ENCODE data around the gene OLFM2.

DNA sequence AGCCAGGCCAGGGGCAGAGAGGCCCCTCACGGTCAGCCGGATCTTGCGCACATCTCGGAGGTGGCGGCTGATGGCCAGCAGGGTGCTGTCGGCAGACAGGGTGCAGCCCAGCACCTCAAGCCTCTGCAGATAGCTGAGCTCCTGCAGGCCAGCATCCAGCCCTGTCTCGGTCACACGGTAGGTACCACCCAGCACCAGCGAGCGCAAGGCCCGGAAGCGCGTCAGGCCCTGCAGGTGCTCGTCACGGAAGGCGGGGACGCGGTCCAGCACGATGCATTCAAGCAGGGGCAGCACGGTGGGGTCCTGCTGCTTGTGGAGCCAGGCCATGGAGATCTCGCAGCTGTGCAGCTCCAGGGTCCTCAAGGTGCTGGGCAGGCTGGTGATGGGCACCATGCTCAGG lies 125.2 kb downstream of the OLFM2 start:
- no peak for TF ChIP-seq RAD21 (IDR thresholded peaks at IDR 0.05; ENCODE audit: low read depth)
- TF ChIP-seq, protein P1, sequence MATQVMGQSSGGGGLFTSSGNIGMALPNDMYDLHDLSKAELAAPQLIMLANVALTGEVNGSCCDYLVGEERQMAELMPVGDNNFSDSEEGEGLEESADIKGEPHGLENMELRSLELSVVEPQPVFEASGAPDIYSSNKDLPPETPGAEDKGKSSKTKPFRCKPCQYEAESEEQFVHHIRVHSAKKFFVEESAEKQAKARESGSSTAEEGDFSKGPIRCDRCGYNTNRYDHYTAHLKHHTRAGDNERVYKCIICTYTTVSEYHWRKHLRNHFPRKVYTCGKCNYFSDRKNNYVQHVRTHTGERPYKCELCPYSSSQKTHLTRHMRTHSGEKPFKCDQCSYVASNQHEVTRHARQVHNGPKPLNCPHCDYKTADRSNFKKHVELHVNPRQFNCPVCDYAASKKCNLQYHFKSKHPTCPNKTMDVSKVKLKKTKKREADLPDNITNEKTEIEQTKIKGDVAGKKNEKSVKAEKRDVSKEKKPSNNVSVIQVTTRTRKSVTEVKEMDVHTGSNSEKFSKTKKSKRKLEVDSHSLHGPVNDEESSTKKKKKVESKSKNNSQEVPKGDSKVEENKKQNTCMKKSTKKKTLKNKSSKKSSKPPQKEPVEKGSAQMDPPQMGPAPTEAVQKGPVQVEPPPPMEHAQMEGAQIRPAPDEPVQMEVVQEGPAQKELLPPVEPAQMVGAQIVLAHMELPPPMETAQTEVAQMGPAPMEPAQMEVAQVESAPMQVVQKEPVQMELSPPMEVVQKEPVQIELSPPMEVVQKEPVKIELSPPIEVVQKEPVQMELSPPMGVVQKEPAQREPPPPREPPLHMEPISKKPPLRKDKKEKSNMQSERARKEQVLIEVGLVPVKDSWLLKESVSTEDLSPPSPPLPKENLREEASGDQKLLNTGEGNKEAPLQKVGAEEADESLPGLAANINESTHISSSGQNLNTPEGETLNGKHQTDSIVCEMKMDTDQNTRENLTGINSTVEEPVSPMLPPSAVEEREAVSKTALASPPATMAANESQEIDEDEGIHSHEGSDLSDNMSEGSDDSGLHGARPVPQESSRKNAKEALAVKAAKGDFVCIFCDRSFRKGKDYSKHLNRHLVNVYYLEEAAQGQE (IDR thresholded peaks at IDR 0.05; ENCODE audit: low read depth) = no peak
- TF ChIP-seq EGR1 (IDR thresholded peaks at IDR 0.05) = no peak
- TF ChIP-seq FOXM1 (IDR thresholded peaks at IDR 0.05; ENCODE audit: borderline replicate concordance, low read depth) = no peak
- TF ChIP-seq EP300 (IDR thresholded peaks at IDR 0.05; ENCODE audit: borderline replicate concordance) = no peak
- TF ChIP-seq, protein P2, sequence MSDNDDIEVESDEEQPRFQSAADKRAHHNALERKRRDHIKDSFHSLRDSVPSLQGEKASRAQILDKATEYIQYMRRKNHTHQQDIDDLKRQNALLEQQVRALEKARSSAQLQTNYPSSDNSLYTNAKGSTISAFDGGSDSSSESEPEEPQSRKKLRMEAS (IDR thresholded peaks at IDR 0.05) = no peak
- no peak for TF ChIP-seq NFIC (IDR thresholded peaks at IDR 0.05)
- no peak for TF ChIP-seq YY1 (IDR thresholded peaks at IDR 0.05; ENCODE audit: low read depth)
- no peak for TF ChIP-seq CEBPB (IDR thresholded peaks at IDR 0.05)
- TF ChIP-seq CREB1 (IDR thresholded peaks at IDR 0.05; ENCODE audit: low read depth) = no peak
- no peak for TF ChIP-seq TCF12 (IDR thresholded peaks at IDR 0.05; ENCODE audit: low read depth)
- TF ChIP-seq TAF1 (IDR thresholded peaks at IDR 0.05; ENCODE audit: low read depth) = no peak

Measured in Ishikawa (cell line).